ENCODE measurements around the gene LSMEM2.
"Not testable (repeated sequence)": the region's sequence is repeated elsewhere in the genome, so short reads cannot be mapped to it uniquely, and the experiment has no call there.

LSMEM2 gene

DNA sequence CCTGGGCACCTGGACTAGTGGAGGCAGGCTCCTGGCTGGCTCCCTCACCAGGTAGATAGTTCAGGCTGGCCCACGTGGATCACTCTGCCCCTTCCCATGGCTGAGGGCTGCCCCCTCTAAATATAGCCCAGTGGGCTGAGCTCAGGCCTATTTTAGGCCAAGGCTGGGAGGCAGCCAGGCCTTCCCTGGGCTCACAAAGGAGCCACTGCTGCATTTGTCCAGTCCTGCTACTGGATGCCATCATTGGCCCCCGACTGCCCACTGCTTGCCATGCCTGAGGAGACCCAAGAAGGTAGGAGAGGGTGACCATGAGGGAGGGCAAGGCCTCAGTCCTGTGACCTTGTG lies at the start of gene LSMEM2:
Gene LSMEM2, plus strand, starts transcription at position 208 of the 345 bp plus-strand sequence. Its CDS starts 27 bp downstream, at position 235.
- DNase-seq (ENCODE audit: low read depth, low spot score), result no peak

DNA sequence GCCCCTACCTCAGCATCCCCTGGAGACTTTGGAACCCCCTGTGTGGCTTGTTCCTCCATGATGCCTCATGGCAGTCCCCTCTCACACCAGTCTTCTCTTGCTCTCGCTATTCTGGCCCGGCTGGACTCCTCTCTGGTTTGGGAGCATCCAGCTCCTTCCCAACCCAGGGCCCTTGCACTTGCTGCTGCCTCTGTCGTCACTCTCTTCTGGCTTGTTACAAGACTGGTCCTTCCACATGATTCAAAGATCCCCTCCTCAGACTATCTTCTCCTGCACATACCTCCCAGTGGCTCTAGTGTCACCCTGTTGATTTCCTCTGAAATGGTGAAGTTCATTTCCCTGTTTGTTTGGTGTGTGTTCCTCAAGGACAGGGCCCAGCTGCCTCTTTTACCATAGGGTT lies 49.4 kb upstream of the LSMEM2 start:
- DNase-seq (ENCODE audit: low read depth, low spot score), result no peak

DNA sequence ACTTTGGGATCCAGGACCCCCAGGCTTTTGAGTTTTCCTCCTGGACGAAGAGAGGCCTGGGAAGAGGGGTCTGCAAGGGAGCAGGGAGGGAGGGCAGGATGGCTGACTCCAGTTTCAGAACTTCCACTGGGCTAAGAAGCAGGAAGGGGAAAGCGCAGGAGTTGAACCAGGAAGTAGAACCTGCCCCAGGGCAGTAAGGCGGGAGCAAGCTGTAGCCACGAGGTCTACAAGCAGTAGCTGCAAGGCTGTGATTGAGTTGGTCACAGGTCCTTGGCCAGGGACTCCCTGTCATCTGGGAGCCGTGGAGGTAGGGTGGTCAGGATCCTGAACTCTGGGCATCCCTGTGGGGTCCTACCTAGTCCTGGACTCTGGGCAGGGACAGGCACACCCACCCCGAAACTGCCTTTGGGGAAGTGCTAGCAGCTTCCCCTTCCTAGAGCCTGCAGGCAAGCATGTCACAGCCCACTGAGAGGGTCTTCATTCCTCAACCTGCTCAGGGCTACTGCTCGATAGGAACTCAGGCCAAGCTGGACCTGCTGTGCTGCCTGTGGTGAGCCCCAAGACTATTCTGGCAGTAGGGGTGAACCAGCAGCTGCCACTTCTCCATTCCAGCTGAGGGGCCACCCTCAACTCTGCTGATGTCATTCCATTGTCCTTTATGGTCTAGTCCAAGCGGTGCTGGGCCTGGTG lies 48.6 kb upstream of the LSMEM2 start:
- no peak for DNase-seq (ENCODE audit: low read depth, low spot score)

GRCh38 chr3:50230794-50231125 lies 48.1 kb upstream of the LSMEM2 start:
- DNase-seq (ENCODE audit: low read depth, low spot score), result no peak

DNA sequence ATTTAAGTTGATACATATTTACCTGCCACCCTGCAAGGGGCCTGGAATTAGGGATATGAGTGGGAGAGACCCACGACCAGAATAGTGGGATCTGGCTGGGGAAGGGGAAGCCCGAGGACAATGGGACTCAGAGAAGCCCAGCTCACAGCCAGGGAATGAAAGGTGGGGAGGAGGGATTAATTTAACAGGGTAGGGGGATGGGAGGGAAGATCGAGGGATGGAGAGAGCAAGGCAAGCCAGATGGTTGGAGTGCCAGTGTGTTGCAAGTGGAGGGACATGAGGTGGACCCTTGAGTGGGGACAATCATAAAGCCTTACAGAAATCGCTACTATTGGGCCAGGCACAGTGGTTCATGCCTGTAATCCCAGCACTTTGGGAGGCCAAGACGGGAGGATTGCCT lies 47.3 kb upstream of the LSMEM2 start:
- DNase-seq (ENCODE audit: low read depth, low spot score), result no peak

DNA sequence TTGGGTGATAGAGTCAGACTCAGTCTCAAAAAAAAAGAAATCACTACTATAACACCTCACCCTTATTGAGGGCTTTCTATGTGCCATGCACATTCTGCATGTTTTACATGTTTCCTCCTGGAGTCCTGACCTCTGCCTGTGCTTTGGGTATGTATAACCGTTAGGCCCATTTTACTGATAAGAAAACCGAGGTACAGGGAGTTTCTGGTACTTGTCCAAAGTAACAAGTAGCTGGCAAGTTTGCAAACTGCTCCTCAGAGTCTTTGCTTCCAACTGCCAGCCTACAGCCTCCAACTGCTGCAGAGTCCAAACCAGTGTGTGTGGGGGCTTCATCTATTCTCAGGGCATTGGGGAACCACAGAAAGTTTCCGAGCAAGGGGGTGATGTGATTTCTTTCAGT lies 46.6 kb upstream of the LSMEM2 start:
- DNase-seq (ENCODE audit: low read depth, low spot score), result no peak

GRCh38 chr3:50233176-50233575 lies 45.7 kb upstream of the LSMEM2 start:
- no peak for DNase-seq (ENCODE audit: low read depth, low spot score)

DNA sequence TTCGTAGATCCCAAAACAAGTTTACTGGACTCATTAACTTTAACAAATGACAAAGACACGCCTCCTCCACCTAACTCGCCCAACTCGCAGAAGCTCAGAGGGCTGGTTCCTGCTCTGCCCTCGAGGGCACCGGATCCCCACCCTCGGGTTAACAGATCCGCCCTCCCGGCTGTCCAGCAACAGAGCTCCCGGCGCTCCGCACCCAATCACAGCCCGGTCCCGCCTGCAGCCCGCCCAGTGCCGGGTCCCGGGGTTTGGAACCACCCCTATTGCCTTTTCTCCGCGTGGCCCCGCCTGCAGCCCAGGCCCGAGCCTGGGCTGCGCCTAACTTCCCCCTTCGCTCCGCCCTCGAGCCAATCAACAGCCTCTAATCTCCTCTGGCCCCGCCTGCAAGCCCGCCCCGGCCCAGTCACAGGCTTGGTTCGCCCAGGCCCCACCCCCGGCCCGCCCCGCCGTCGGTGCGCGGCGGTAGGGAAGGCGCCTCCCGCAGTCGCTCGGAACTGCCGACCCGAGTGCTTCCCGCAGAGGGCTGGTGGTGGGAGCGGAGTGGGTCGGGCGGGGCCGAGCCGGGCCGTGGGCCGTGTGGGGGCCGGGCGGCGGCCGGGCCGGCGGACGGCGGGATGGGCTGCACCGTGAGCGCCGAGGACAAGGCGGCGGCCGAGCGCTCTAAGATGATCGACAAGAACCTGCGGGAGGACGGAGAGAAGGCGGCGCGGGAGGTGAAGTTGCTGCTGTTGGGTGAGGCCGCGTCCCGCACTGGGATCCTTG lies 43.0 kb upstream of the LSMEM2 start, which contains the start of gene GNAI2:
Gene GNAI2, plus strand, starts transcription at position 489 of the 768 bp plus-strand sequence. Its CDS starts 132 bp downstream, at position 621.
- peak; percentile 87 for DNase-seq (ENCODE audit: low read depth, low spot score)

DNA sequence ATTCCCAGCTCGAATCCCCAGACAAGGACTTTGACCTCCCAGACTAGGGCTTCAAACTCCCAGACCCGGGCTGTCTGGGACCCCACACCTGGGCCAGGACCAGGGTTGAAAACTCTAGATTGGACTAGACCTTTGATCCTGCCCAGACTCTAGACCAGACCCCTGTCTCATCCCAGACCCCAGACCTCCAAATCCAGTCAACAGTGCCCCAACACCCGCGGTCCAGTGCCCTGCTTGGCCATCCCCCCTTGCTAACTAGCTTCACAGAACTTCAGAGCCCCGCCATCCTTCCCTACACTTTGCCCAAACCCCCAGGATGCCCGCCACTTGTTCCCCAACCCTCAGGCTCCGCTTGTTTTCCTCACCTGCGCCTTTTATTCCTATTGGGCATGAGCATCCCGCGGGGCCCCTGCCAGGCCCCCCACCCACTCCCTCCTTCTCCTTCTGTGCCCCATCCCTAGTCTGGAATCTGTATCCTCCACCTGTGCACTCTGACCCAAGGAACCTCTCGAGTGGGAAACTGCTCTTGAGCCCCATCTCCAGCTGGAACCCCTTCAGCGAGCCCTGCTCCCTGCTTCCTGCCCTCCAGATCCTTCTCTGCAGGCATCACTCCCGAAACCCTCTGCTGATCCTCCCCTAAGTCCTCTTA lies 42.3 kb upstream of the LSMEM2 start:
- no peak for DNase-seq (ENCODE audit: low read depth, low spot score)

DNA sequence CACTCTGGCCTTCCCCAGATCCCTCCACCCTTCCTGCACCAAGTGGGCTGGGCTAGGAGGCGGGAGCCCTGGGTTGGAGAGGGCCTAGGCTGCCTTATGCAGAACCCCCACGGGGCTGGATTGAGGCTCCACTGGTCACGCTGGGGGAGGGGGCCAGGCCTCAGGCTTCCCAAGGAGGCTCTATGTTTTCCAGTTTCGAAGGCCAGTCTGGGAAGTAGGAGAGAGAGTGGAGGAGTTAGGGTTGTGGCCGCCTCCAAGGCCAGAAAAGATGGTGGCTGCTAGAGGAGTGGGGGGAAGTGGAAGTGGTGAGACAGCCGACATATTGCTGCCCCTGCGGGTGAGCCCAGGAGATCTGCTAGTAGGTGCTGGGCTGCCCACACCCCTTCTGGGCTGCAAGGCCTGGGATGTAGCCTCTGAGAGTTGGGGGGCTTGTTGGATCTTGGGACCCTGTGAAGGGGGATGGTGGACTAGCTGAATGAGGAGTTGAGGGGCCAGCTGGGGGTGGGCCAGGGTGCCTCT lies 41.7 kb upstream of the LSMEM2 start:
- no peak for DNase-seq (ENCODE audit: low read depth, low spot score)

- DNase-seq (ENCODE audit: low read depth, low spot score), result no peak
These were observed 40.9 kb upstream of the LSMEM2 start for GRCh38 chr3:50237754-50238548.

DNA sequence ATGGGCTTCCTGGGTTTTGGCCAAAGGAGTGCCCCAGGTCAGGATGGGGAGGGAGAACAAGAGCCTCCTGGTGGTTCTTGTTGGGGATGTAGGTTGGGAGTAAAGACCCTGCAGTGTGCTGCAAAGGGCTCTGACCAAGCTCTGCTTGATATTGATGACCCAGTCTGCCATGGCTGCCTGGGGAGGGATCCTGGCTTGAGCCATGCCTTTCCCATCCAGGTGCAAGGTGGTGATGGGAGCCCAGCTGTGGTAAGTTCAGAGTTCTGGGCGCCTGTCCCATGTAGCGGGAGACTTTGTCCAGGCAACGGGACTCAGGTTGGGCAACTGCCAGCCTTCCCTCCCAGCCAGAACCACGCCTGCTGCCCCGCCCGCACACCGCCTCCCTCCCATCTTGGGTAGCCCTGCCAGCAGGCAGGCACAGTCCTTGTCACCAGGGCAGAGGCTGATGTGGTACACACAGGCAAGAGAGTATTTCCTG lies 40.3 kb upstream of the LSMEM2 start:
- DNase-seq (ENCODE audit: low read depth, low spot score), result no peak

GRCh38 chr3:50239649-50240048 lies 39.2 kb upstream of the LSMEM2 start:
- DNase-seq (ENCODE audit: low read depth, low spot score), result no peak

DNA sequence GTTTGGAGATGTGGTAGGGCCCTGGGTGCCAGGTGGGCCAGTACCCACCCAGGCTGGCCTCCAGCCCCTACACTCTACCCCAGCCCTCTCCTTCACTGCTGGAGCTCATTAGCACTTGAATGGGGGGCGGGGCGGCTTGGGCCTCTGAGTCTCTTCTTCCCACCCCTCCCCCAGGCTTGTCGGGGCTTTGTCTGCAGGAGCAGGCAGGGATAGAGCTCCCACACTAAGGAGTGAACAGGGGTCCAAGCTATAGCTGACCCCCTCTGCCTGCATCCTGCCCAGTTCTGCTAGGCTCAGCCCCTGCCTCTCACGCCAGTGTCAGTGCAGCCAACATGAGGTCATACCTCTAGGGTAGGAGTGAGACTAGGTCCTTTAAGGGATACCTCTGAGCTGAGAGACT lies 37.7 kb upstream of the LSMEM2 start:
- DNase-seq (ENCODE audit: low read depth, low spot score), result no peak

GRCh38 chr3:50241713-50242380 lies 37.0 kb upstream of the LSMEM2 start:
- DNase-seq (ENCODE audit: low read depth, low spot score), result no peak

DNA sequence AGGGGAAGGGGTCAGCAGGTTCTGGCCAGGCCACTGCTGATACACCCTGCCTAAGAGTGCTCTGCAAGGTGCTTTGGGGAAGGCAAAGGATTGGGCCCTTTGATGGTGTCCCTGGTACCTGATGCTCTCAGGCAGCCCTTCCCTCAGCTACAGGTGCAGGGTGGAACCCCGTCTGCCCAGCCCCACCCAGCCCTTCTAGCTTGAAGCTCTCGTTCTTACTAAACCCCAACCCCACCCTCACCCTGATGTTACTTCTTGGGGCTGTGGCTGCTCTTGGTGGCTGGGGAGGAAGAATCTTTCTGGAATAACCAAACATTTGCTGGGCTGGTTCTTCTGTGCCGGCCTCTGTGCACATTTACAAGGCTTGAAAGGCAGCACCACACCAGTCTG lies 36.5 kb upstream of the LSMEM2 start:
- DNase-seq (ENCODE audit: low read depth, low spot score), result no peak

DNA sequence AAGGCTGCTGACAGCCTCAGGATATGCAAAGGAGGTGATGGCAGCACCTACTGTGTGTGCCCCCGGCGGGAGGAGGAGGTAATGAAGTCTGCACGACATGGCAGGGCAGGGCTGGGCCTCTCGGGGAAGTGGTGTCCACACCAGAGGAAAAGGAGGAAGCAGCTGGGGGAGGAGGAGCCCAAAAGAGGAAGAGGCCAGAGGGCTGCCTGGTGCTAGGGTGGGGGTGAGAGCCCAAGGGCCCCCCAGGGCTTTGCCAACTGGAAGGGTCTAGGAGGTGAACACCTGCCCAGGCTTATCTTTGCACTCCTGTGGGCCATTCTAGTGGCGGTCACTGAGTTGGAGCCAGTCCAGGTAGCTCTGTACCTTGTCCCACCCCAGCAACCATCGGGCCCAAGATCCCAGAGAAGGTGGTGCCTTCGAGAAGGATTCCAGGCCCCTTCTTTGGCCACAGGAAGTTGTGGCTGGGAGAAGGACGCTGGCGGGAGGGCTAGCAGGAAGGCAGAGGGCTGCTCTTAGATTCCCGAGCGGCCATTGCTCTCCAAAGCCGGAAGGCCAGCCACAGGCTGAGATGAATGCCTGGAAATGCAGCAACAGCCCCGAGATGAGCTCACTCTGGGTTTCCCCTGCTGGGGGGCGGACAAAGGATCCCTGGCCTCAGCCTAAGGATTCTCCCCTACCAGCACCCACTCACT lies 35.9 kb upstream of the LSMEM2 start:
- no peak for DNase-seq (ENCODE audit: low read depth, low spot score)

- no peak for DNase-seq (ENCODE audit: low read depth, low spot score)
These were observed 35.4 kb upstream of the LSMEM2 start for GRCh38 chr3:50243543-50243895.

DNA sequence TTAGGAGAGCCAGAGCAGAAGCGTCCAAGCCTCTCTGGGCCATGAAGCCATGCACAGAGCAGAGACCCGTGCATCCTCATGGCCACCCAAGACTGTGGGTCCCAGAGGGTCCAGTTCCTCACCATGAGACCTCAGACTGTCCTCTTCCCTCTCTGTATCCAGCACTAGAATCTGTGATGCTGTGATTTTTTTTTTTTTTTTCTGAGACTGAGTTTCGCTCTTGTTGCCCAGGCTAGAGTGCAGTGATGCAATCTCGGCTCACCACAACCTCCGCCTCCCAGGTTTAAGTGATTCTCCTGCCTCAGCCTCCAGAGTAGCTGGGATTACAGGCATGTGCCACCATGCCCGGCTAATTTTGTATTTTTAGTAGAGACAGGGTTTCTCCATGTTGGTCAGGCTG lies 34.1 kb upstream of the LSMEM2 start:
- not testable (repeated sequence) for DNase-seq (ENCODE audit: low read depth, low spot score)

DNA sequence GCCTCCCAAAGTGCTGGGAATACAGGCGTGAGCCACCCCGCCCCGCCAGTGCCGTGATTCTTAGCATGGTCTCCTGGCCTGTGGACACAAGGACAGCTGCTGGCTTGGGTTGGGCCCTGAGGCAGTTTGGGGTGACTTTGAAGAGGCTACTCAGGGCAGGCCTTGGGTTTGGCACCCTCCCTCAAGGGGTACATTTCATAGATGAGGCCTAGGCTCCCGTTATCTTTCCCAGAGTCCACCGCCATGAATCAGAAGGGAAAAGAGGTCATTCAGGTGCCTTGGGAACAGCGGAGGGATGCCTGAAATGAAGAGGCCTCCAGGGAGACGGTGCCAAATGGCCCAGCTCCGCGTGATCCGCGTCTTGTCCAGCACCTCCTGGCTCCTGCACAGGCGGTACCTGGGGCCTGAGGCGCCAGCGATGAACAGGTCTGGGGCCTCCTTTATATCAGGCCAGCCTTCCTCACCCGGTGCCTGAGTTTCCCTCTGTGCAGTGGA lies 33.6 kb upstream of the LSMEM2 start:
- DNase-seq (ENCODE audit: low read depth, low spot score), result no peak

Measured in brain pericyte (primary cell).